Common myeloid progenitor, CD34-positive (primary cell): ENCODE data around the gene ATP8A1.
"Not testable (repeated sequence)": the region's sequence is repeated elsewhere in the genome, so short reads cannot be mapped to it uniquely, and the experiment has no call there.

Experiments
- CTCF ChIA-PET: fragments of 350-600 bp; sonication (Branson Sonifier 250); formaldehyde crosslinking; loops from one replicate; lab custom pipeline; 2021; ENCODE audit warnings: antibody characterized with exemption; lab: Charles Lee
- POLR2A ChIA-PET: fragments of 350-600 bp; sonication (Branson Sonifier 250); formaldehyde crosslinking; loops from one replicate; lab custom pipeline; 2021; ENCODE audit warnings: antibody characterized with exemption; lab: Charles Lee
- DNase-seq, 3 donors: peaks; one replicate each; pipeline versions ENCODE4 v3.0.0 to v3.0.0-alpha.2; 2013
- H3K27ac ChIP-seq, 2 experiments: 1 replicate in 1 of 2; 2 replicates in 1 of 2; pipeline ENCODE4 v1.7.0; 2013; ENCODE audit warnings: inconsistent platforms in 2 of 2, low read length in 2 of 2, mild to moderate bottlenecking in 2 of 2, low read depth in 1 of 2, moderate library complexity in 1 of 2; ENCODE audit not compliant: severe bottlenecking in 2 of 2, insufficient read depth in 1 of 2, poor library complexity in 1 of 2
- H3K27me3 ChIP-seq, 5 experiments: replicated peaks in 2 of 5; 1 replicate in 3 of 5; 2 replicates in 2 of 5; pipeline versions ENCODE4 v1.6.1 to v1.7.0; 2013; ENCODE audit warnings: low read length in 4 of 5, mild to moderate bottlenecking in 2 of 5, moderate library complexity in 2 of 5, inconsistent platforms in 1 of 5; ENCODE audit not compliant: insufficient read depth in 5 of 5, control insufficient read depth in 4 of 5
- H3K36me3 ChIP-seq, 4 experiments: 1 replicate in 2 of 4; 2 replicates in 2 of 4; pipeline versions ENCODE4 v1.6.1 to v1.7.0; 2013; ENCODE audit warnings: low read length in 3 of 4, control low read depth in 1 of 4, mild to moderate bottlenecking in 1 of 4; ENCODE audit not compliant: control insufficient read depth in 4 of 4, insufficient read depth in 4 of 4
- H3K4me1 ChIP-seq, 4 experiments: 1 replicate in 3 of 4; 2 replicates in 1 of 4; pipeline versions ENCODE4 v1.6.1 to v1.7.1; 2013; ENCODE audit warnings: low read length in 3 of 4, mild to moderate bottlenecking in 3 of 4, control low read depth in 1 of 4, inconsistent platforms in 1 of 4, moderate library complexity in 1 of 4; ENCODE audit not compliant: control insufficient read depth in 4 of 4, insufficient read depth in 4 of 4; ENCODE audit errors: control extremely low read depth in 1 of 4
- H3K4me3 ChIP-seq, 7 experiments: 1 replicate in 4 of 7; 2 replicates in 3 of 7; pipeline versions ENCODE4 v1.5.1 to v1.7.0; 2013; ENCODE audit warnings: mild to moderate bottlenecking in 7 of 7, low read length in 6 of 7, moderate library complexity in 6 of 7, inconsistent platforms in 2 of 7, low read depth in 2 of 7, control low read depth in 1 of 7; ENCODE audit not compliant: insufficient read depth in 4 of 7, control insufficient read depth in 1 of 7; ENCODE audit errors: extremely low read depth in 1 of 7
- H3K9me3 ChIP-seq, 5 experiments: 1 replicate in 4 of 5; 2 replicates in 1 of 5; pipeline versions ENCODE4 v1.6.1 to v1.7.1; 2013; ENCODE audit warnings: low read length in 4 of 5, mild to moderate bottlenecking in 2 of 5, inconsistent platforms in 1 of 5, low read depth in 1 of 5, moderate library complexity in 1 of 5; ENCODE audit not compliant: control insufficient read depth in 4 of 5, insufficient read depth in 2 of 5; ENCODE audit errors: control extremely low read depth in 1 of 5
- WGBS: methylation state at CpG from one replicate; pipeline ENCODE4 v1.1.5; 2013; ENCODE audit not compliant: insufficient coverage; 5-methylcytosine and 5-hydroxymethylcytosine counted together

Gene ATP8A1

GRCh38 chr4:42467777-42468176 is 189.1 kb downstream of the ATP8A1 start:
- POLR2A ChIA-PET, H3K4me1 ChIP-seq, H3K9me3 ChIP-seq, H3K27me3 ChIP-seq, H3K4me3 ChIP-seq, CTCF ChIA-PET, H3K27ac ChIP-seq, DNase-seq: not testable (repeated sequence)
- WGBS: no CpG with 5 or more reads among the region's 3 CpGs
- peaks cover 0 to 23% (median 5%) of the 10 kb centered on the region in 4 experiments for H3K36me3 ChIP-seq

- 95% methylated on average over 2 of the region's 2 CpGs for WGBS
- H3K27ac ChIP-seq: no peak overlapping the region
- H3K9me3 ChIP-seq: peaks cover 0 to 2% (median 0%) of the 10 kb centered on the region in 5 experiments
- H3K4me1 ChIP-seq: no peaks in the 10 kb centered on the region
- ChIA-PET POLR2A (no interaction called here), CTCF (no interaction called here)
- DNase-seq: no peak
- no peak overlapping the region for H3K4me3 ChIP-seq
- H3K27me3 ChIP-seq: no peaks in the 10 kb centered on the region
- peaks cover 0 to 29% (median 6%) of the 10 kb centered on the region in 4 experiments for H3K36me3 ChIP-seq
Observed at GRCh38 chr4:42466273-42466844, 190.5 kb downstream of the ATP8A1 start.

GRCh38 chr4:42464550-42465094 is 192.3 kb downstream of the ATP8A1 start:
- Histone ChIP-seq H3K4me3 (no peak overlapping the region), H3K9me3 (peaks cover 0 to 2% (median 0%) of the 10 kb centered on the region in 5 experiments), H3K27me3 (no peaks in the 10 kb centered on the region), H3K27ac (no peak overlapping the region), H3K4me1 (no peaks in the 10 kb centered on the region), H3K36me3 (peaks cover 3 to 29% (median 6%) of the 10 kb centered on the region in 4 experiments)
- DNase-seq: no peak
- WGBS: 98% methylated on average over 6 of the region's 8 CpGs
- POLR2A ChIA-PET: no interaction called here
- CTCF ChIA-PET: no interaction called here

- H3K4me1 ChIP-seq, H3K9me3 ChIP-seq, H3K27me3 ChIP-seq, H3K27ac ChIP-seq, CTCF ChIA-PET, H3K4me3 ChIP-seq, DNase-seq: not testable (repeated sequence)
- WGBS: 100% methylated on average over 1 of the region's 1 CpG
- peaks cover 3 to 32% (median 7%) of the 10 kb centered on the region in 4 experiments for H3K36me3 ChIP-seq
- POLR2A ChIA-PET: interaction anchor here (0.6 kb wide), 1 partner anchor 11 kb away, joined by 3 read pairs; no protein-coding TSS in a partner anchor
Observed at GRCh38 chr4:42461216-42461615, 195.7 kb downstream of the ATP8A1 start.

- ChIA-PET POLR2A (no interaction called here), CTCF (no interaction called here)
- H3K36me3 ChIP-seq: peaks cover 3 to 33% (median 10%) of the 10 kb centered on the region in 4 experiments
- no peak for DNase-seq
- H3K27me3 ChIP-seq: no peaks in the 10 kb centered on the region
- no peaks in the 10 kb centered on the region for H3K4me1 ChIP-seq
- H3K27ac ChIP-seq: no peak overlapping the region
- H3K9me3 ChIP-seq: peaks cover 0 to 2% (median 0%) of the 10 kb centered on the region in 5 experiments
- no CpG with 5 or more reads among the region's 4 CpGs for WGBS
- H3K4me3 ChIP-seq: no peak overlapping the region
Observed at GRCh38 chr4:42460043-42460442, 196.9 kb downstream of the ATP8A1 start.

- no peak overlapping the region for H3K27ac ChIP-seq
- peaks cover 0 to 2% (median 0%) of the 10 kb centered on the region in 5 experiments for H3K9me3 ChIP-seq
- peaks cover 0 to 24% (median 12%) of the 10 kb centered on the region in 4 experiments for H3K36me3 ChIP-seq
- DNase-seq: no peak
- 100% methylated on average over 2 of the region's 3 CpGs for WGBS
- ChIA-PET POLR2A (no interaction called here), CTCF (no interaction called here)
- H3K4me1 ChIP-seq: no peaks in the 10 kb centered on the region
- H3K4me3 ChIP-seq: no peak overlapping the region
- no peaks in the 10 kb centered on the region for H3K27me3 ChIP-seq
Observed at GRCh38 chr4:42458657-42459056, 198.2 kb downstream of the ATP8A1 start.

GRCh38 chr4:42454755-42455420 is 202.0 kb downstream of the ATP8A1 start:
- ChIA-PET POLR2A (no interaction called here), CTCF (no interaction called here)
- 100% methylated on average over 1 of the region's 2 CpGs for WGBS
- no peak for DNase-seq
- Histone ChIP-seq H3K9me3 (no peaks in the 10 kb centered on the region), H3K27ac (no peak overlapping the region), H3K36me3 (peaks cover 0 to 22% (median 17%) of the 10 kb centered on the region in 4 experiments), H3K27me3 (no peaks in the 10 kb centered on the region), H3K4me1 (no peaks in the 10 kb centered on the region), H3K4me3 (no peak overlapping the region)
